ENCODE data around the gene VPS26B. TPM values are rescaled to one million over a fixed set of nuclear protein-coding genes. Genes with fewer than 3 reads are reported as not detected.

Gene VPS26B
- total RNA-seq, 1 donor from 2014 or later, result 26.9 TPM

GRCh38 chr11:134233729-134234179 is 9.3 kb downstream of the VPS26B start:
- H3K36me3 ChIP-seq (ENCODE audit: control insufficient read depth, insufficient read depth, low read length), result peaks cover 2% of the 10 kb centered on the region
- no peak overlapping the region for H3K4me3 ChIP-seq (ENCODE audit: low read depth, low read length)
- DNase-seq (ENCODE audit: low read depth), result no peak
- TF ChIP-seq, protein P1, sequence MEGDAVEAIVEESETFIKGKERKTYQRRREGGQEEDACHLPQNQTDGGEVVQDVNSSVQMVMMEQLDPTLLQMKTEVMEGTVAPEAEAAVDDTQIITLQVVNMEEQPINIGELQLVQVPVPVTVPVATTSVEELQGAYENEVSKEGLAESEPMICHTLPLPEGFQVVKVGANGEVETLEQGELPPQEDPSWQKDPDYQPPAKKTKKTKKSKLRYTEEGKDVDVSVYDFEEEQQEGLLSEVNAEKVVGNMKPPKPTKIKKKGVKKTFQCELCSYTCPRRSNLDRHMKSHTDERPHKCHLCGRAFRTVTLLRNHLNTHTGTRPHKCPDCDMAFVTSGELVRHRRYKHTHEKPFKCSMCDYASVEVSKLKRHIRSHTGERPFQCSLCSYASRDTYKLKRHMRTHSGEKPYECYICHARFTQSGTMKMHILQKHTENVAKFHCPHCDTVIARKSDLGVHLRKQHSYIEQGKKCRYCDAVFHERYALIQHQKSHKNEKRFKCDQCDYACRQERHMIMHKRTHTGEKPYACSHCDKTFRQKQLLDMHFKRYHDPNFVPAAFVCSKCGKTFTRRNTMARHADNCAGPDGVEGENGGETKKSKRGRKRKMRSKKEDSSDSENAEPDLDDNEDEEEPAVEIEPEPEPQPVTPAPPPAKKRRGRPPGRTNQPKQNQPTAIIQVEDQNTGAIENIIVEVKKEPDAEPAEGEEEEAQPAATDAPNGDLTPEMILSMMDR (IDR thresholded peaks at IDR 0.05; ENCODE audit: insufficient read depth, low read length, poor library complexity, severe bottlenecking), result no peak
- H3K27me3 ChIP-seq (ENCODE audit: control insufficient read depth, insufficient read depth, low read length), result no peaks in the 10 kb centered on the region

- Histone ChIP-seq H3K36me3 (ENCODE audit: control insufficient read depth, insufficient read depth, low read length) (peaks cover 2% of the 10 kb centered on the region), H3K27me3 (ENCODE audit: control insufficient read depth, insufficient read depth, low read length) (no peaks in the 10 kb centered on the region), H3K4me3 (ENCODE audit: low read depth, low read length) (no peak overlapping the region)
- DNase-seq (ENCODE audit: low read depth), result no peak
- TF ChIP-seq, protein P1 (IDR thresholded peaks at IDR 0.05; ENCODE audit: insufficient read depth, low read length, poor library complexity, severe bottlenecking), result no peak
These were observed 10.9 kb downstream of the VPS26B start for GRCh38 chr11:134235399-134235798.

GRCh38 chr11:134236834-134237556 is 12.5 kb downstream of the VPS26B start:
- DNase-seq (ENCODE audit: low read depth), result no peak
- Histone ChIP-seq H3K27me3 (ENCODE audit: control insufficient read depth, insufficient read depth, low read length) (no peaks in the 10 kb centered on the region), H3K36me3 (ENCODE audit: control insufficient read depth, insufficient read depth, low read length) (peaks cover 2% of the 10 kb centered on the region), H3K4me3 (ENCODE audit: low read depth, low read length) (no peak overlapping the region)
- TF ChIP-seq, protein P1 (IDR thresholded peaks at IDR 0.05; ENCODE audit: insufficient read depth, low read length, poor library complexity, severe bottlenecking), result no peak

GRCh38 chr11:134237557-134237922 is 13.1 kb downstream of the VPS26B start:
- H3K27me3 ChIP-seq (ENCODE audit: control insufficient read depth, insufficient read depth, low read length), result no peaks in the 10 kb centered on the region
- no peak overlapping the region for H3K4me3 ChIP-seq (ENCODE audit: low read depth, low read length)
- DNase-seq (ENCODE audit: low read depth), result no peak
- TF ChIP-seq, protein P1 (IDR thresholded peaks at IDR 0.05; ENCODE audit: insufficient read depth, low read length, poor library complexity, severe bottlenecking), result no peak
- peaks cover 2% of the 10 kb centered on the region for H3K36me3 ChIP-seq (ENCODE audit: control insufficient read depth, insufficient read depth, low read length)

GRCh38 chr11:134238956-134239355 is 14.5 kb downstream of the VPS26B start:
- TF ChIP-seq, protein P1 (IDR thresholded peaks at IDR 0.05; ENCODE audit: insufficient read depth, low read length, poor library complexity, severe bottlenecking), result no peak
- Histone ChIP-seq H3K27me3 (ENCODE audit: control insufficient read depth, insufficient read depth, low read length) (no peaks in the 10 kb centered on the region), H3K36me3 (ENCODE audit: control insufficient read depth, insufficient read depth, low read length) (peaks cover 2% of the 10 kb centered on the region), H3K4me3 (ENCODE audit: low read depth, low read length) (no peak overlapping the region)
- DNase-seq (ENCODE audit: low read depth), result no peak

- Histone ChIP-seq H3K27me3 (ENCODE audit: control insufficient read depth, insufficient read depth, low read length) (no peaks in the 10 kb centered on the region), H3K36me3 (ENCODE audit: control insufficient read depth, insufficient read depth, low read length) (peaks cover 2% of the 10 kb centered on the region), H3K4me3 (ENCODE audit: low read depth, low read length) (no peak overlapping the region)
- TF ChIP-seq, protein P1 (IDR thresholded peaks at IDR 0.05; ENCODE audit: insufficient read depth, low read length, poor library complexity, severe bottlenecking), result no peak
- DNase-seq (ENCODE audit: low read depth), result no peak
These were observed 16.1 kb downstream of the VPS26B start for GRCh38 chr11:134240592-134240991.
